ENCODE data around the gene VWCE. TPM values are rescaled to one million over a fixed set of nuclear protein-coding genes. Genes with fewer than 3 reads are reported as not detected.

The VWCE gene
- total and polyA plus RNA-seq, 10 of the 15 experiments (the other 5 are each of a cell fraction or from before 2014, with no cell fraction given): 0.10 to 4.9 (median 2.4) TPM

DNA sequence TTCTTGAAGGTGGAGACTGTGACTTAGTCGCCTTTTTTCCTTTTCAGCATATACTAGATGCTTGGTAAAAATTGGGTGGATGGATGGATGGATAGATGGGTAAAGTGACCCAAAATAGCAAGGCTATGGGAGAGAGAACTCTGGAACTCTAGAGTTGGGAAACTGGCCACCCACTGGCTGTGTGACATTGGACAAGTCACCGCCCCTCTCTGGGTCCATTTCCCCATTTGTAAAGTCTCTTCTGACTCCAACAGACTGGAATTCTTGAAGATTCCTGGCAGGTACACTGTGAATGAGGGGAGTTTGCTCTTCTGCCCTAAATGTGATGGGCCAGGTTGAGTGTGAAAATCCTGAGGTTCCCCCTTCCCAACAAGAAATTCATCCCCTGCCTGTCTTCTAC lies 45.9 kb upstream of the VWCE start:
- TF ChIP-seq CREM (IDR thresholded peaks at IDR 0.05; ENCODE audit: low read depth): no peak
- no peak for TF ChIP-seq ZNF217 (IDR thresholded peaks at IDR 0.05)
- no peak for TF ChIP-seq RBBP5 (conservative IDR thresholded peaks at IDR 0.05)
- TF ChIP-seq FOXK2 (IDR thresholded peaks at IDR 0.05): no peak
- no peak for TF ChIP-seq MTA2 (IDR thresholded peaks at IDR 0.05; ENCODE audit: low read depth)
- TF ChIP-seq TARDBP (IDR thresholded peaks at IDR 0.05; ENCODE audit: borderline replicate concordance): no peak
- no peak for TF ChIP-seq NRF1 (conservative IDR thresholded peaks at IDR 0.05; ENCODE audit: low read depth, low read length)
- TF ChIP-seq, protein P1, sequence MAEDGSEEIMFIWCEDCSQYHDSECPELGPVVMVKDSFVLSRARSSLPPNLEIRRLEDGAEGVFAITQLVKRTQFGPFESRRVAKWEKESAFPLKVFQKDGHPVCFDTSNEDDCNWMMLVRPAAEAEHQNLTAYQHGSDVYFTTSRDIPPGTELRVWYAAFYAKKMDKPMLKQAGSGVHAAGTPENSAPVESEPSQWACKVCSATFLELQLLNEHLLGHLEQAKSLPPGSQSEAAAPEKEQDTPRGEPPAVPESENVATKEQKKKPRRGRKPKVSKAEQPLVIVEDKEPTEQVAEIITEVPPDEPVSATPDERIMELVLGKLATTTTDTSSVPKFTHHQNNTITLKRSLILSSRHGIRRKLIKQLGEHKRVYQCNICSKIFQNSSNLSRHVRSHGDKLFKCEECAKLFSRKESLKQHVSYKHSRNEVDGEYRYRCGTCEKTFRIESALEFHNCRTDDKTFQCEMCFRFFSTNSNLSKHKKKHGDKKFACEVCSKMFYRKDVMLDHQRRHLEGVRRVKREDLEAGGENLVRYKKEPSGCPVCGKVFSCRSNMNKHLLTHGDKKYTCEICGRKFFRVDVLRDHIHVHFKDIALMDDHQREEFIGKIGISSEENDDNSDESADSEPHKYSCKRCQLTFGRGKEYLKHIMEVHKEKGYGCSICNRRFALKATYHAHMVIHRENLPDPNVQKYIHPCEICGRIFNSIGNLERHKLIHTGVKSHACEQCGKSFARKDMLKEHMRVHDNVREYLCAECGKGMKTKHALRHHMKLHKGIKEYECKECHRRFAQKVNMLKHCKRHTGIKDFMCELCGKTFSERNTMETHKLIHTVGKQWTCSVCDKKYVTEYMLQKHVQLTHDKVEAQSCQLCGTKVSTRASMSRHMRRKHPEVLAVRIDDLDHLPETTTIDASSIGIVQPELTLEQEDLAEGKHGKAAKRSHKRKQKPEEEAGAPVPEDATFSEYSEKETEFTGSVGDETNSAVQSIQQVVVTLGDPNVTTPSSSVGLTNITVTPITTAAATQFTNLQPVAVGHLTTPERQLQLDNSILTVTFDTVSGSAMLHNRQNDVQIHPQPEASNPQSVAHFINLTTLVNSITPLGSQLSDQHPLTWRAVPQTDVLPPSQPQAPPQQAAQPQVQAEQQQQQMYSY (CRISPR knock-in tag; IDR thresholded peaks at IDR 0.05): no peak
- H3K4me3 ChIP-seq: no peak overlapping the region
- FAIRE-seq (no peak), DNase-seq (ENCODE audit: low read depth, low spot score) (no peak), ATAC-seq (no peak)
- POLR2A ChIA-PET: interaction anchor here (1.3 kb wide), 1 partner anchor 22 kb away, joined by 3 read pairs; no protein-coding TSS in a partner anchor
- intact Hi-C loops (cut with micrococcal nuclease; ENCODE audit: unreplicated experiment) (no loop called here), in situ Hi-C loops (cut with MboI) (no loop called here)
- H3K36me3 ChIP-seq (ENCODE audit: control insufficient read depth in 2 of 2, insufficient read depth in 2 of 2, low read length in 1 of 2): peaks cover 0 to 4% of the 10 kb centered on the region in 2 experiments; a peak in 2 of 4 replicates
- SMC1A ChIA-PET (ENCODE audit: uncharacterized antibody, unreplicated experiment): interaction anchor here (1.4 to 1.7 kb wide), 2 partner anchors 15 to 45 kb away, joined by 6 to 9 read pairs; no protein-coding TSS in a partner anchor
- RAD21 ChIA-PET (ENCODE audit: unreplicated experiment): interaction anchor here (1.8 kb wide), 1 partner anchor 14 kb away, joined by 4 read pairs; no protein-coding TSS in a partner anchor
- H3K27ac ChIP-seq (ENCODE audit: control insufficient read depth, insufficient read depth): no peak overlapping the region
- H3K9ac ChIP-seq (ENCODE audit: control insufficient read depth, insufficient read depth, low read length): no peak overlapping the region
- 98% methylated on average over 2 of the region's 2 CpGs for WGBS (ENCODE audit: insufficient coverage, insufficient replicate concordance, low lambda C conversion rate, missing lambda C conversion rate)
- H4K20me1 ChIP-seq (ENCODE audit: control insufficient read depth, insufficient read depth): no peaks in the 10 kb centered on the region
- BruUV-seq (replicated peaks): no TSS peak
- no peaks in the 10 kb centered on the region for H3K27me3 ChIP-seq (replicated peaks in 1 of 2; ENCODE audit: control insufficient read depth in 2 of 2, insufficient read depth in 2 of 2, low read length in 1 of 2)
- H3K9me3 ChIP-seq (replicated peaks; ENCODE audit: control insufficient read depth, insufficient read depth, low read length): no peaks in the 10 kb centered on the region
- peaks cover 2% of the 10 kb centered on the region; the same call in 1 of the 2 replicates for H3K4me1 ChIP-seq (ENCODE audit: control insufficient read depth, insufficient read depth, low read length)
- CTCF ChIA-PET: interaction anchor here (9.8 to 10.2 kb wide), 2 partner anchors 20 to 44 kb away, joined by 387 to 729 read pairs; partner anchors contain the start of genes CYB561A3 and TMEM138
- no peak overlapping the region for H3K4me2 ChIP-seq (ENCODE audit: control insufficient read depth, insufficient read depth)
- H3K79me2 ChIP-seq (ENCODE audit: control insufficient read depth, insufficient read depth, low read length): no peaks in the 10 kb centered on the region
- no peak overlapping the region for H2AFZ ChIP-seq (ENCODE audit: control insufficient read depth, low read depth, low read length)
